NOMO-1 (cell line): Measurements from ENCODE around the gene ATCAY.
"Not testable (repeated sequence)": the region's sequence is repeated elsewhere in the genome, so short reads cannot be mapped to it uniquely, and the experiment has no call there.

Experiments
- DNase-seq, 2 experiments: peaks; one replicate each; lab custom pipeline; 2025; ENCODE audit not compliant: unreplicated experiment in 2 of 2; lab: John Stamatoyannopoulos, UW

The ATCAY gene

DNA sequence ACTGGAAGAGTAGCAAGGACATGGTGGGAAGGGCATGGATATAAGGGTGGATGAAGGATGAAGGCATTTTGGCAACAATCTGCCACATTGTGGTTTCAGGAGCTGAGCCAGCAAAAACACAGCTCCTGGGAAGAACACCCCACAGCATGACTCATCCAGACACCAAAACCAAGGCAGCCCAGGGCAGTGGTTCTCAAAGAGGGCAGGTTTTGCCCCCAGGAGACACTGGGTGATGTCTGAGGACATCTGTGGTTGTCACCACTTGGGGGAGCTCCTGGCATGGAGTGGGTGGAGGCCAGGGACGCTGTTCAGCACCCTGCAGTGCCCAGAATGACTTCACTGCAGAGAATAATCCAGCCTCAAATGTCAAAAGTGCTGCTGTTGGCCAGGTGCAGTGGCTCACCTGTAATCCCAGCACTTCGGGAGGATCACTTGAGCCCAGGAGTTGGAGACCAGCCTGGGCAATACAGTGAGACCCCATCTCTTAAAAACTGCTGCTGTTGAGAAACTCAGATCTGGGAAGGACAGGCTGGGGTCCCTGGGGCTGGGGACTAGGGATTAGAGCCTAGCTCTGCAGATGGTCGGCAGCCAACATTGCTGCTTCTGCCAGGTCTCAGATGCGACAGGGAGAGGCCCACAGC, 27.8 kb upstream of the ATCAY start:
- peak; percentile 42 to 50 for DNase-seq

DNA sequence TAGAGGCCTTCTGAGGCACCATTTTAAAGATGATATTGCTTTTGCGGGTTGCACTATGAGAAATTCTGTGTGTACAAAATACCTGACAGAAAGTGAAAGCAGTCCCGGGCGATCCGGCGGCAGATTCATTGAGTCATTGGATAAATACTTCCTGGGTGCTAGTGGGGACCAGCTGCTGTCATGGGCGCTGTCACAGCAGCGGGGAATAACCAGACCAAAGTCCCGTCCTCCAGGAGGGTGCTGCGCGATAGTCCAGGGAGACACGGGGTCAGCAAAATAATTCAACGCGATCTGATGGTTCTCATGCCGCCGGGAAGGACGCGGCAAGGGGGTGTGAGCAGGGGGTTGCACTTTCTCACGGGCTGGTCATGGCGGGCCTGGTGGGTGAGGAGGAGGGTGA, 25.2 kb upstream of the ATCAY start:
- no peak for DNase-seq

GRCh38 chr19:3857449-3858003, 23.0 kb upstream of the ATCAY start:
- no peak for DNase-seq

DNA sequence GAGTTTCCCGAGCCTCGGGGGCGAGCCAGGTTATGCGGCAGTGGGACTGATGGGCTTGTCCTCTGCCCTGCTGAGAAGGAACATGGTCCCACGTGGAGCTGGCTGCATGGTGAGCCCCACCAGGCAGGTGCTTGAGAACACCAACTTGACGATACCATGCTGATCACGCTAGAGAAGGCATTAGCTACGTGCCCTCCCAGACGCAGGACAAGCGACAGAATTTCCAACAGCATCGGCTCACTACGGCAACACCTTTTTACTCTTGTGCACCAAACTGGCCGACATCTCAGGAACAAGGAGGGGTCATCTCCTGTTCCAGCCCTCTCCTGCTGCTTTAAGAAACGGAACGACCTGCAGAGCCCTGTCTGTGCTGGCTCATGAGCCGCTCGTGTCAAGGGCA, 20.0 kb upstream of the ATCAY start:
- DNase-seq = no peak

DNA sequence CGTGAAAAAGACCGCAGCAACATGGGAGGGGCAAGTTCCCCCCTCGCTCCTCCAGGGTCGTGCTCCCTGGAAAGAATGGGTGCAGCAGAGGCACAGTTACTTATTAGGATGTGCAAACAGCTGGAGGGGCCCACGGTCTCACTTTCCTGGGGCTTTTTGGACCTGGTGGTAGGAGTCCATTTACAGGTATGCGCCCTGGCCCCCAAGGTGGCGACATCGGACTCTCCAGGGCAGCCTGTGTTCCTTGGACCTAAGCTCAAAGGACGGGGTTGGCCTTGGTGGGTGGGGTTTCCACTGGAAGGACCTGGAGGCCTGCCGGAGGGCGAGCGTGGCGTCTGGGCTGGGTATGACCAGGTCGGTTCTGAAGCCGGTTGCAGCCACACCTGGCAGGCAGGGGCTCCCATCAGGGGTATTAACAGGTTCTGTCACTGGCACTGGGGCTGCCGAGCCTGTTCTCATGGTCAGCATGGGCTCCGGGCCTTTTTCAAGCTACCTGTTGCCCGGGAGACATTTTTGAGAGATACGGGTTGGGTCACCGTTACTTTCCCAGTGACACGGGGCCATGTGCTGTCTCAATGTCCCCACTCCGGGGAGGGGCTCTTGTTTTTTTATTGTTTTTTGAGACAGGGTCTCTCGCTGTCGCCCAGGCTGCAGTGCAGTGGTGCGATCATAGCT, 17.5 kb upstream of the ATCAY start:
- no peak for DNase-seq

GRCh38 chr19:3863648-3864047, 16.8 kb upstream of the ATCAY start:
- no peak for DNase-seq

DNA sequence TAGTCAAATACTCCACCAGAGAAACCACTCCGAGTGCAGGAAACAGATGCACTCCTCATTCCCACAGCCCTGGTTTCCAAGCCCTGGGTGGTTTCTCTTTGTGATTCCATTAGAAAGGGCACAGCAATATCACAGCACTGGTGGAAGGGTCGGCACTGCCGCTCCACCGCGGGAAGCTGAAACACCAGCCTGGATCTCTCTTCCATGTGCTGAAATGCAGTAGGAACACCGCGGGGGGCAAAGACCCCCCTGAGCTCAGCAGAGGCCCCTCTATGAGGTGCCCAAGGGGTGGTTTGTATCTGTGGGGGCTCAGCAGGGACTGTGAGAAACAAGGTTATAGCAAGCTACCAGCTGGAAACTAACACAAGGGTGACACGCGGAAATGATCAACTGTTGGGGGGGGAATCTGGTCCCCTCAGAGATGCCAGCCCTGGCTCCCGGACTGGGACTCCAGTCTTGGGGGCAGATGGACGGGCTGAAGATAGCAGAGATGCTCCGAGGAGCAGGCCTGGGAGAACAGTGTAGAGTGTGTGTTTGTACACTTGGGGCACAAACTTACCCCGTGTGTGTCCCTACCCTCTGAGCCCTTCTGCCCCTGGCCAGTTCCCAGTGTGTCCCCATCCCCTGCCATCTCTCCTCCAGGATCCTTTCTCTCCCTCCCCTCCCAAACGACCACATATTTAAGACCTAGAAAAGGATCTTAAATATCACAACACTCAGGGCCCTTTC, 13.4 kb upstream of the ATCAY start:
- DNase-seq = no peak

DNA sequence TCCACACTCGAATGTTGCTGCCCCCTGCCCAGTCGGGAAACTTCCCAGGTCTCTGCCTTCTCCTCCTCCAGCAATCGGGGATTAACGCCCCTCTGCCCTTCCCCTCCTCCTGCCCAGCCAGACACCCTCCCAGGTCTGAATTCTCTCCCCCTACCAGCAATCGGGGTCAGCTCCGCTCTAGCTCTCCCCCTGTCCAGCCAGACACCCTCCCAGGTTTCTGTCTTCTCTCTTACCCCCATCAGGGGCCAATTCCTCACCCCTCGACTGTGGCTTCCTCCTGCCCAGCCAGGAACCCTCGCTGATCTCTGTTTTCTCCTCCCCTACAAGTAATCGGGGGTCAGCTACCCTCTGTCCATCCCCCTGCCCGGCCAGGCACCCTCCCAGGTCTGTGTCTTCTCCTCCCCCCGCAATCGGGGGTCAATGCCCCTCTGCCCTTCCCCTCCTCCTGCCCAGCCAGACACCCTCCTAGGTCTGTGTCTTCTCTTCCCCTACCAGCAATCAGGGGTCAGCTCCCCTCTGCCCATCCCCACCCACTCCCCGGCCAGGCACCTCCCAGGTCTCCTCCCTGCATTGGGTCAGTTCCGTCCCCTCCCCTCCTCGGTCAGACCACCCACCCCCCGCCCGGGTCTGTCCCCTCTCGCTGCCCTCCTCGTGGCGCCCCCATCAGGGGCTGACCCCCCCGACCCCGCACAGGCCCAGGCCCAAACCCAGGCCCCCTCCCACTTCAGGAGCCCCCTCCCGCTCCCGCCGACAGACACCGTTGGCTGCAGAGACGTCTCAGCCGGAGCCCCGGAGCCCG, 12.3 kb upstream of the ATCAY start:
- DNase-seq = no peak

- DNase-seq = no peak
These were observed 11.6 kb upstream of the ATCAY start, which contains the start of gene ZFR2 for GRCh38 chr19:3868770-3869456. Gene ZFR2, minus strand, starts transcription at chr19:3869038. Its CDS starts 21 bp downstream, at chr19:3869017.

DNA sequence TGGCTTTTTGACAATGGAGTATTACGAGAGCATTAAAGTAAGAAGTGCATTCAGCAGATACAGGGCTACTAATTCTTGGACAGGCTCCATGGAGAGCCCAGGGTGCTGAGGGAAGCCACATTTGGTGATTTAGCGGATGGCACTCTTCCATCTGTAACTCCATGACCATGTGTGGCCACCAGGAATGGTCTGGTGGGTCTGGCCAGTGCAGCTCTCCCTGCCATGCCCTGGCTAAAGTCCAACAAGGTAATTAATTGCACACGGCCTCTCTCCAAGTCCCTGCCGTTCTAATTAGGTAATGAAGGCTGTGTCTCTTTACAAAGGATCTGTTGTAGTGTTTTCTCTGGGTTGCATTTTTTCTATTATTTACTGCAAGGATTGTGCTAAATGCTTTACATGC, 7.3 kb upstream of the ATCAY start:
- DNase-seq = no peak

DNA sequence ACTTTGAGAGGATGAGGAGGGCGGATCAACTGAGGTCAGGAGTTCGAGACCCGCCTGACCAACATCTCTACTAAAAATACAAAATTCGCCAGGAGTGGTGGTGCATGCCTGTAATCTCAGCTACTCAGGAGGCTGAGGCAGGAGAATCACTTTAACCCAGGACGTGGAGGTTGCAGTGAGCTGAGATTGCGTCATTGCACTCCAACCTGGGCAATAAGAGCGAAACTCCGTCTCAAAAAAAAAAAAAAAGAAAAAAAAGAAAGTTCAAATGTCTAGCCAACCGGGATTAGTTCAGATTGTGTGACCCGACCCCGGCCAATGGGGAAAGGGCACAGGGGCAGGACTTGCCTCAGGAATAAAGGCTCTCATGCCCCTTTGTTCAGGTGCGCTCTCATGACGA, 5.8 kb upstream of the ATCAY start:
- not testable (repeated sequence) for DNase-seq

GRCh38 chr19:3879656-3880055, 829 bp upstream of the ATCAY start:
- no peak for DNase-seq

GRCh38 chr19:3881272-3882040, 971 bp downstream of the ATCAY start:
- DNase-seq = no peak

DNA sequence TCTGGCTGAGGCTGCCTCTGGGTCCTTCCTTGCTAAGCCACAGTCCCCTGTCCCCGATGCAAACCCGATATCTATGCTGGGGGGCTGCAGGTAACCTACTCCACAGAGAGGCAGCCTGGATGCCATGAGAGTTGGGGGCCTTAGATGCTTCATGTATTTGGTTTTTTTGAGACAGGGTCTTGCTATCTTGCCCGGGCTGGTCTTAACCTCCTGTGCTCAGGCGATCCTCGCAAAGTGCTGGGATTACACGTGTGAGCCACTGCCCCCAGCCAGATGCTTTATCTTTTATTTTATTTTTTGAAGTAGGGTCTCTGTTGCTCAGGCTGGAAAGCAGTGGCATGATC, 1.5 kb downstream of the ATCAY start:
- DNase-seq = no peak

GRCh38 chr19:3890591-3890990, 10.1 kb downstream of the ATCAY start:
- no peak for DNase-seq

- no peak for DNase-seq
These were observed 13.2 kb downstream of the ATCAY start for GRCh38 chr19:3893509-3894179.

DNA sequence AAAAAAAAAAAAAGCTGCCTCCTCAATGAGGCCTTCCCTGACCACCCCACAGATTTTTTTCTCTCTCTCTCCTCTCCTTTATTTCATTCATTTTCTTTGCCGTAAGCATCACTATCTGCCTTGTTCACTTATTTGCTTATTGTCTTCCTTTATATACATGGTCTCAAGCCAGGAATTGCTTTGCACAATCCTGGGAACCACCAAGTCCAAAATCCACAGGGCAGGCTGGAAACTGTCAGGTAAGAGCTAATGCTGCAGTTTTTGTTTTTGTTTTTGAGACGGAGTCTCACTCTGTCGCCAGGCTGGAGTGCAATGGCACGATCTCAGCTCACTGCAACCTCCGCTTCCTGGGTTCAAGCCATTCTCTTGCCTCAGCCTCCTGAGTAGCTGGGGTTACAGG, 14.5 kb downstream of the ATCAY start:
- DNase-seq = not testable (repeated sequence)

DNA sequence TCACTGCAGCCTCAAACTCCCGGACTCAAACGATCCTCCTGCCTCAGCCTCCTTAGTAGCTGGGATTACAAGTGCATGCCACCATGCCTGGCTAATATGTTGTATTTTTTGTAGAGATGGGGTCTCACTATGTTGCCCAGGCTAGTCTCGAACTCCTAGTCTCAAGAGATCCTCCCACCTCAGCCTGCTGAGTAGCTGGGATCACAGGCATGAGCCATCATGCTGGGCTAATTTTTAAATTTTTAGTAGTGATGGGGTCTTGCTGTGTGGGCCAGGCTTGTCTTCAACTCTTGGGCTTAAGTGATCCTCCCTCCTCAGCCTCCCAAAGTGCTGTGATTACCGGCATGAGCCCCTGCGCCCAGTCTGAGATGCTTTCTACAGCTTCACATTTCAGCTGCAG, 15.3 kb downstream of the ATCAY start:
- DNase-seq = no peak

GRCh38 chr19:3897936-3898335, 17.5 kb downstream of the ATCAY start:
- no peak for DNase-seq
